ENCODE results near the gene SGK2.

GRCh38 chr20:43530321-43531090 is 28.3 kb upstream of the SGK2 start:
- TF ChIP-seq CTCF (conservative IDR thresholded peaks at IDR 0.05; ENCODE audit: low read depth in 2 of 2) (no peak), POLR2AphosphoS5 (IDR thresholded peaks at IDR 0.05; ENCODE audit: low read depth) (no peak), EZH2phosphoT487 (IDR thresholded peaks at IDR 0.05; ENCODE audit: unreplicated experiment) (no peak), EZH2 (IDR thresholded peaks at IDR 0.05; ENCODE audit: low read depth, unreplicated experiment) (no peak), REST (IDR thresholded peaks at IDR 0.05; ENCODE audit: unreplicated experiment) (no peak), JUNB (IDR thresholded peaks at IDR 0.05; ENCODE audit: unreplicated experiment) (no peak), NANOG (IDR thresholded peaks at IDR 0.05; ENCODE audit: borderline replicate concordance) (no peak), CREB1 (CRISPR knock-in tag; IDR thresholded peaks at IDR 0.05; ENCODE audit: low read depth) (no peak)
- TF ChIP-seq, protein P1, sequence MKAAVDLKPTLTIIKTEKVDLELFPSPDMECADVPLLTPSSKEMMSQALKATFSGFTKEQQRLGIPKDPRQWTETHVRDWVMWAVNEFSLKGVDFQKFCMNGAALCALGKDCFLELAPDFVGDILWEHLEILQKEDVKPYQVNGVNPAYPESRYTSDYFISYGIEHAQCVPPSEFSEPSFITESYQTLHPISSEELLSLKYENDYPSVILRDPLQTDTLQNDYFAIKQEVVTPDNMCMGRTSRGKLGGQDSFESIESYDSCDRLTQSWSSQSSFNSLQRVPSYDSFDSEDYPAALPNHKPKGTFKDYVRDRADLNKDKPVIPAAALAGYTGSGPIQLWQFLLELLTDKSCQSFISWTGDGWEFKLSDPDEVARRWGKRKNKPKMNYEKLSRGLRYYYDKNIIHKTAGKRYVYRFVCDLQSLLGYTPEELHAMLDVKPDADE (IDR thresholded peaks at IDR 0.05): no peak

All from GM23338 (cell line).